T-helper 2 cell (primary cell): ENCODE data around the gene GPC1.

Experiments used
- DNase-seq, 5 experiments: peaks; one replicate each; pipeline versions ENCODE4 v3.0.0 to v3.0.0-alpha.2; 2012 to 2022

Gene GPC1

GRCh38 chr2:240442891-240443715, 7.6 kb downstream of the GPC1 start:
- no peak for DNase-seq

- no peak for DNase-seq
Observed at GRCh38 chr2:240443891-240444301, 8.4 kb downstream of the GPC1 start.

- no peak for DNase-seq
Observed at GRCh38 chr2:240444464-240444863, 9.0 kb downstream of the GPC1 start.

GRCh38 chr2:240445961-240446663, 10.6 kb downstream of the GPC1 start:
- DNase-seq, result no peak

- DNase-seq, result no peak
Observed at GRCh38 chr2:240446664-240447175, 11.3 kb downstream of the GPC1 start.

GRCh38 chr2:240447331-240447730, 11.9 kb downstream of the GPC1 start:
- DNase-seq, result no peak

- no peak for DNase-seq
Observed at GRCh38 chr2:240447934-240448333, 12.5 kb downstream of the GPC1 start.

GRCh38 chr2:240448387-240449274, 13.2 kb downstream of the GPC1 start:
- DNase-seq, result no peak

GRCh38 chr2:240449764-240450531, 14.5 kb downstream of the GPC1 start:
- DNase-seq, result no peak

- DNase-seq, result no peak
Observed at GRCh38 chr2:240450532-240451107, 15.2 kb downstream of the GPC1 start.

- no peak for DNase-seq
Observed at GRCh38 chr2:240451108-240451611, 15.7 kb downstream of the GPC1 start.

- DNase-seq, result no peak
Observed at GRCh38 chr2:240451791-240452461, 16.5 kb downstream of the GPC1 start.

- DNase-seq, result no peak
Observed at GRCh38 chr2:240452462-240453256, 17.2 kb downstream of the GPC1 start.

- no peak for DNase-seq
Observed at GRCh38 chr2:240453461-240454105, 18.1 kb downstream of the GPC1 start.

- no peak for DNase-seq
Observed at GRCh38 chr2:240454106-240454901, 18.8 kb downstream of the GPC1 start.

- DNase-seq, result no peak
Observed at GRCh38 chr2:240455272-240455646, 19.8 kb downstream of the GPC1 start.

GRCh38 chr2:240455647-240456446, 20.4 kb downstream of the GPC1 start:
- DNase-seq, result no peak
